ENCODE data around the gene RPL7A.
"Not testable (repeated sequence)": the region's sequence is repeated elsewhere in the genome, so short reads cannot be mapped to it uniquely, and the experiment has no call there.

Gene RPL7A

GRCh38 chr9:133329306-133330156 lies 18.5 kb upstream of the RPL7A start:
- DNase-seq = not testable (repeated sequence)

- no peak for DNase-seq
These were observed 16.8 kb upstream of the RPL7A start for GRCh38 chr9:133331221-133331620.

- no peak for DNase-seq
These were observed 16.2 kb upstream of the RPL7A start for GRCh38 chr9:133331641-133332380.

- no peak for DNase-seq
These were observed 15.7 kb upstream of the RPL7A start for GRCh38 chr9:133332381-133332730.

GRCh38 chr9:133333011-133333410 lies 15.0 kb upstream of the RPL7A start:
- DNase-seq = no peak

GRCh38 chr9:133333566-133333965 lies 14.5 kb upstream of the RPL7A start:
- DNase-seq = no peak

- DNase-seq = peak; percentile 59
These were observed 13.9 kb upstream of the RPL7A start for GRCh38 chr9:133334161-133334560.

GRCh38 chr9:133334888-133335287 lies 13.1 kb upstream of the RPL7A start:
- not testable (repeated sequence) for DNase-seq

- DNase-seq = peak; percentile 87
These were observed 11.8 kb upstream of the RPL7A start, which contains the start of gene SURF6 for GRCh38 chr9:133335924-133336811. SURF6 (minus strand) TSS chr9:133336188; CDS start chr9:133336132, 56 bp downstream.

GRCh38 chr9:133339641-133340040 lies 8.4 kb upstream of the RPL7A start:
- no peak for DNase-seq

GRCh38 chr9:133340256-133340655 lies 7.8 kb upstream of the RPL7A start:
- no peak for DNase-seq

- no peak for DNase-seq
These were observed 7.1 kb upstream of the RPL7A start for GRCh38 chr9:133340916-133341315.

GRCh38 chr9:133341369-133342068 lies 6.5 kb upstream of the RPL7A start:
- DNase-seq = no peak

- no peak for DNase-seq
These were observed 6.0 kb upstream of the RPL7A start for GRCh38 chr9:133342069-133342406.

GRCh38 chr9:133342570-133342969 lies 5.4 kb upstream of the RPL7A start:
- DNase-seq = no peak

- DNase-seq = no peak
These were observed 3.9 kb upstream of the RPL7A start for GRCh38 chr9:133344071-133344470.

- no peak for DNase-seq
These were observed 3.0 kb upstream of the RPL7A start for GRCh38 chr9:133344979-133345378.

- no peak for DNase-seq
These were observed 2.4 kb upstream of the RPL7A start for GRCh38 chr9:133345596-133345995.

GRCh38 chr9:133346021-133346785 lies 1.8 kb upstream of the RPL7A start:
- no peak for DNase-seq

GRCh38 chr9:133347515-133347984 lies 468 bp upstream of the RPL7A start:
- peak; percentile 35 for DNase-seq

GRCh38 chr9:133348718-133349573 lies 928 bp downstream of the RPL7A start:
- no peak for DNase-seq

Data from NCI-H146 (cell line).